GM21381 (cell line): Measurements from ENCODE around the gene PRMT9.

Experiments
- ATAC-seq: cut with Tn5 transposase; IDR thresholded peaks from one replicate; pipeline ENCODE4 v1.9.1; 2021; ENCODE audit warnings: mild to moderate bottlenecking, moderate library complexity; ENCODE audit not compliant: unreplicated experiment

Gene PRMT9

GRCh38 chr4:147682755-147683154, 1.2 kb downstream of the PRMT9 start:
- ATAC-seq = no peak

GRCh38 chr4:147678796-147679549, 5.0 kb downstream of the PRMT9 start:
- no peak for ATAC-seq

GRCh38 chr4:147678106-147678505, 5.9 kb downstream of the PRMT9 start:
- ATAC-seq = no peak

GRCh38 chr4:147674496-147674895, 9.5 kb downstream of the PRMT9 start:
- ATAC-seq = no peak

- no peak for ATAC-seq
Measured at GRCh38 chr4:147674073-147674472, 9.9 kb downstream of the PRMT9 start.

GRCh38 chr4:147658501-147658900, 25.5 kb downstream of the PRMT9 start:
- ATAC-seq = no peak

- ATAC-seq = no peak
Measured at GRCh38 chr4:147655639-147656038, 28.3 kb downstream of the PRMT9 start.

- no peak for ATAC-seq
Measured at GRCh38 chr4:147651563-147651962, 32.4 kb downstream of the PRMT9 start.

- no peak for ATAC-seq
Measured at GRCh38 chr4:147648656-147649055, 35.3 kb downstream of the PRMT9 start.

- ATAC-seq = no peak
Measured at GRCh38 chr4:147645099-147645498, 38.9 kb downstream of the PRMT9 start.

- ATAC-seq = no peak
Measured at GRCh38 chr4:147644471-147644870, 39.5 kb downstream of the PRMT9 start.

GRCh38 chr4:147643616-147644015, 40.3 kb downstream of the PRMT9 start:
- ATAC-seq = no peak

GRCh38 chr4:147640331-147640730, 43.6 kb downstream of the PRMT9 start:
- ATAC-seq = no peak

GRCh38 chr4:147639388-147639787, 44.6 kb downstream of the PRMT9 start:
- no peak for ATAC-seq

GRCh38 chr4:147638942-147639341, 45.0 kb downstream of the PRMT9 start:
- no peak for ATAC-seq

- no peak for ATAC-seq
Measured at GRCh38 chr4:147638365-147638764, 45.6 kb downstream of the PRMT9 start.

GRCh38 chr4:147635348-147635747, 48.6 kb downstream of the PRMT9 start:
- ATAC-seq = no peak

GRCh38 chr4:147633643-147634042, 50.3 kb downstream of the PRMT9 start:
- ATAC-seq = no peak

- ATAC-seq = no peak
Measured at GRCh38 chr4:147633113-147633512, 50.9 kb downstream of the PRMT9 start.

GRCh38 chr4:147629783-147630730, 53.9 kb downstream of the PRMT9 start:
- no peak for ATAC-seq

- ATAC-seq = no peak
Measured at GRCh38 chr4:147628415-147628814, 55.5 kb downstream of the PRMT9 start.

GRCh38 chr4:147626903-147627302, 57.1 kb downstream of the PRMT9 start:
- no peak for ATAC-seq
